Measurements from ENCODE around the gene CLHC1. TPM values are rescaled to one million over a fixed set of nuclear protein-coding genes. Genes with fewer than 3 reads are reported as not detected.
"Not testable (repeated sequence)": the region's sequence is repeated elsewhere in the genome, so short reads cannot be mapped to it uniquely, and the experiment has no call there.

The CLHC1 gene
- total and polyA plus RNA-seq, 2 donors (not counting 1 experiment from before 2014, with no cell fraction given): 2.0 to 12.8 TPM

DNA sequence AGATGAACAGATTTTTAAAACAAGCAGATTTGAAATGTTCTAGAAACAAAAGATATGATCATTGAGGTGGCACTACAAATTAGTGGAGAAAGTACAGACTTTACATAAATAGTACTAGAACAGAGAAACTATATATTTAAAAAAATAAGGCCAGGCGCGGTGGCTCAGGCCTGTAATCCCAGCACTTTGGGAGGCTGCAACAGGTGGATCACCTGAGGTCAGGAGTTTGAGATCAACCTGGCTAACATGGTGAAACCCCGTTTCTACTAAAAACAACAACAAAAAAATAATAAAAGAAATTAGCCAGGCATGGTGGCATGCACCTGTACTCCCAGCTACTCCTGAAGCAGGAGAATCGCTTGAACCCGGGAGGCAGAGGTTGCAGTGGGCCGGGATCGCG is 45.3 kb downstream of the CLHC1 start:
- H3K27ac ChIP-seq (ENCODE audit: low read length in 2 of 2); intact Hi-C loops (cut with micrococcal nuclease); H3K4me3 Mint-ChIP-seq; H3K4me1 ChIP-seq (ENCODE audit: control insufficient read depth in 2 of 2, insufficient read depth in 2 of 2, low read length in 2 of 2); DNase-seq; H3K9me3 Mint-ChIP-seq (ENCODE audit: insufficient read depth); ATAC-seq (ENCODE audit: low read depth); H3K9me3 ChIP-seq (ENCODE audit: control extremely low read depth in 1 of 3, control insufficient read depth in 2 of 3, insufficient read depth in 1 of 3, low read length in 2 of 3); H3K9ac ChIP-seq (ENCODE audit: low read length); H3K36me3 ChIP-seq (replicated peaks in 1 of 2; ENCODE audit: control extremely low read depth in 1 of 2, control insufficient read depth in 1 of 2, extremely low read depth in 1 of 2, insufficient read depth in 2 of 2, low read length in 1 of 2); H2AFZ ChIP-seq (ENCODE audit: insufficient read depth, low read depth, low read length, poor library complexity, severe bottlenecking); H3K79me2 ChIP-seq (ENCODE audit: control insufficient read depth, insufficient read depth, low read length); H3K4me3 ChIP-seq (ENCODE audit: control extremely low read depth in 1 of 5, extremely low read depth in 1 of 5, insufficient read depth in 1 of 5, low read depth in 2 of 5, low read length in 4 of 5); H3K4me1 Mint-ChIP-seq; H3K27me3 Mint-ChIP-seq; POLR2A ChIA-PET; H3K27me3 ChIP-seq (replicated peaks in 1 of 4; ENCODE audit: control extremely low read depth in 1 of 4, control insufficient read depth in 3 of 4, insufficient read depth in 4 of 4, low read length in 3 of 4); H3K27ac Mint-ChIP-seq; H4K20me1 ChIP-seq (ENCODE audit: control insufficient read depth, insufficient read depth, low read length, poor library complexity, severe bottlenecking); H3K4me2 ChIP-seq (replicated peaks; ENCODE audit: low read depth, low read length, poor library complexity, severe bottlenecking): not testable (repeated sequence)
- CTCF ChIA-PET: interaction anchor here (0.7 to 2.9 kb wide), 2 partner anchors 11 to 432 kb away, joined by 3 to 12 read pairs; no protein-coding TSS in a partner anchor
- WGBS (ENCODE audit: insufficient coverage): 100% methylated on average over 1 of the region's 8 CpGs

DNA sequence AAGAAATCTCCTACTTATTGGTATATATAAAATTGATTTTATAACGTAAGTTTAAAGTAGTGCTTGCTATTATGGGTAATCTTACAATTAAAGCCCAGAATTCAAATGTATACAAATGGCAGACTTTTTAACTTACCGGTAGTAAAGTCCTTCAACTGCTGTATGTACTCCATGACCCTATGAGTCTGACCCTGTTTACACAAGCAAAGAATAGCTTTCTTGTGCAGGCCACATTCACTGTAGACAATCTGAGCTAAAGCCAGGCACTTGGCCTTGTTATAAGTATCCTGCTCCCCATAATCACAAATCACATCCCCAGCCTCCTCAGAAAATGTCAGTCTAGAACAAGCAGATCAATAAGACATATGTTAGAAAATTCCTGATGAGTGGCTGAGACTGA is 51.7 kb downstream of the CLHC1 start:
- Histone ChIP-seq H3K27me3 (replicated peaks in 1 of 4; ENCODE audit: control extremely low read depth in 1 of 4, control insufficient read depth in 3 of 4, insufficient read depth in 4 of 4, low read length in 3 of 4) (no peaks in the 10 kb centered on the region), H3K4me1 (ENCODE audit: control insufficient read depth in 2 of 2, insufficient read depth in 2 of 2, low read length in 2 of 2) (peaks cover 0 to 4% of the 10 kb centered on the region in 2 donors), H3K36me3 (replicated peaks in 1 of 2; ENCODE audit: control extremely low read depth in 1 of 2, control insufficient read depth in 1 of 2, extremely low read depth in 1 of 2, insufficient read depth in 2 of 2, low read length in 1 of 2) (no peaks in the 10 kb centered on the region), H3K27ac (ENCODE audit: low read length in 2 of 2) (no peak overlapping the region), H3K4me3 (ENCODE audit: control extremely low read depth in 1 of 5, extremely low read depth in 1 of 5, insufficient read depth in 1 of 5, low read depth in 2 of 5, low read length in 4 of 5) (no peak overlapping the region), H3K79me2 (ENCODE audit: control insufficient read depth, insufficient read depth, low read length) (no peaks in the 10 kb centered on the region), H4K20me1 (ENCODE audit: control insufficient read depth, insufficient read depth, low read length, poor library complexity, severe bottlenecking) (no peaks in the 10 kb centered on the region), H3K9me3 (ENCODE audit: control extremely low read depth in 1 of 3, control insufficient read depth in 2 of 3, insufficient read depth in 1 of 3, low read length in 2 of 3) (no peaks in the 10 kb centered on the region), H3K4me2 (replicated peaks; ENCODE audit: low read depth, low read length, poor library complexity, severe bottlenecking) (no peak overlapping the region), H3K9ac (ENCODE audit: low read length) (no peak overlapping the region), H2AFZ (ENCODE audit: insufficient read depth, low read depth, low read length, poor library complexity, severe bottlenecking) (no peak overlapping the region)
- TF ChIP-seq, protein P1, sequence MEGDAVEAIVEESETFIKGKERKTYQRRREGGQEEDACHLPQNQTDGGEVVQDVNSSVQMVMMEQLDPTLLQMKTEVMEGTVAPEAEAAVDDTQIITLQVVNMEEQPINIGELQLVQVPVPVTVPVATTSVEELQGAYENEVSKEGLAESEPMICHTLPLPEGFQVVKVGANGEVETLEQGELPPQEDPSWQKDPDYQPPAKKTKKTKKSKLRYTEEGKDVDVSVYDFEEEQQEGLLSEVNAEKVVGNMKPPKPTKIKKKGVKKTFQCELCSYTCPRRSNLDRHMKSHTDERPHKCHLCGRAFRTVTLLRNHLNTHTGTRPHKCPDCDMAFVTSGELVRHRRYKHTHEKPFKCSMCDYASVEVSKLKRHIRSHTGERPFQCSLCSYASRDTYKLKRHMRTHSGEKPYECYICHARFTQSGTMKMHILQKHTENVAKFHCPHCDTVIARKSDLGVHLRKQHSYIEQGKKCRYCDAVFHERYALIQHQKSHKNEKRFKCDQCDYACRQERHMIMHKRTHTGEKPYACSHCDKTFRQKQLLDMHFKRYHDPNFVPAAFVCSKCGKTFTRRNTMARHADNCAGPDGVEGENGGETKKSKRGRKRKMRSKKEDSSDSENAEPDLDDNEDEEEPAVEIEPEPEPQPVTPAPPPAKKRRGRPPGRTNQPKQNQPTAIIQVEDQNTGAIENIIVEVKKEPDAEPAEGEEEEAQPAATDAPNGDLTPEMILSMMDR (IDR thresholded peaks at IDR 0.05): no peak
- no peak for TF ChIP-seq EZH2 (IDR thresholded peaks at IDR 0.05; ENCODE audit: borderline replicate concordance, insufficient read depth, low read depth, low read length, poor library complexity, severe bottlenecking)
- Mint-ChIP-seq H3K27ac (no peak overlapping the region), H3K9me3 (ENCODE audit: insufficient read depth) (no peaks in the 10 kb centered on the region), H3K4me3 (no peak overlapping the region), H3K27me3 (no peaks in the 10 kb centered on the region), H3K4me1 (peaks cover 7% of the 10 kb centered on the region)
- WGBS (ENCODE audit: insufficient coverage): 100% methylated on average over 1 of the region's 2 CpGs
- POLR2A ChIA-PET: no interaction called here
- ATAC-seq (ENCODE audit: low read depth) (no peak), DNase-seq (no peak)
- intact Hi-C loops (cut with micrococcal nuclease): no loop called here
- CTCF ChIA-PET: interaction anchor here (0.5 to 8.1 kb wide), 3 partner anchors 10 to 168 kb away, joined by 3 to 103 read pairs (median 3); no protein-coding TSS in a partner anchor

All from B cell (primary cell).